IMR-90 (cell line): ENCODE data around the gene FAU. TPM values are rescaled to one million over a fixed set of nuclear protein-coding genes. Genes with fewer than 3 reads are reported as not detected.

Source experiments
- ATAC-seq: fragments of 200-7000 bp; cut with Tn5 transposase; 2 replicates; pipeline ENCODE4 v1.9.1; 2020; ENCODE audit warnings: low read depth, mild to moderate bottlenecking, moderate library complexity
- BruUV-seq: library from RNA; stranded (reverse); fragments of 400-500 nt; replicated peaks from 2 replicates; lab custom pipeline; 2021; lab: Mats Ljungman, UMichigan
- CTCF ChIA-PET: fragments of 300-600 bp; formaldehyde crosslinking; extraction: SDS; loops from one replicate; lab custom pipeline; 2021; ENCODE audit warnings: antibody characterized with exemption; lab: Yijun Ruan, JAX
- POLR2A ChIA-PET: fragments of 300-600 bp; sonication (Branson Sonifier 250); formaldehyde crosslinking; loops from one replicate; lab custom pipeline; 2022; ENCODE audit warnings: antibody characterized with exemption; ENCODE audit not compliant: unreplicated experiment; lab: Charles Lee
- DNase-seq: peaks from one replicate; pipeline ENCODE4 v3.0.0; 2013
- H2AFZ ChIP-seq: replicated peaks from 2 replicates; pipeline ENCODE3; 2013; ENCODE audit warnings: low read length, mild to moderate bottlenecking; ENCODE audit not compliant: poor library complexity
- H2AK5ac ChIP-seq: 2 replicates; pipeline ENCODE4 v1.6.1; 2013; ENCODE audit warnings: low read depth, low read length, inconsistent platforms
- H2AK9ac ChIP-seq: replicated peaks from 2 replicates; pipeline ENCODE3; 2013; ENCODE audit warnings: mild to moderate bottlenecking, low read depth, low read length, moderate library complexity; ENCODE audit not compliant: poor library complexity
- H2BK120ac ChIP-seq: 2 replicates; pipeline ENCODE4 v1.6.1; 2013; ENCODE audit warnings: low read depth, low read length, inconsistent platforms
- H2BK15ac ChIP-seq: 3 replicates; pipeline ENCODE4 v1.6.1; 2013; ENCODE audit warnings: low read depth, low read length, inconsistent platforms
- H2BK20ac ChIP-seq: 2 replicates; pipeline ENCODE4 v1.6.1; 2013; ENCODE audit warnings: low read depth, mild to moderate bottlenecking, inconsistent platforms, low read length, moderate library complexity
- H2BK5ac ChIP-seq: 2 replicates; pipeline ENCODE4 v1.6.1; 2013; ENCODE audit warnings: mild to moderate bottlenecking, low read depth, low read length, inconsistent platforms; ENCODE audit not compliant: poor library complexity, severe bottlenecking
- H3K14ac ChIP-seq: replicated peaks from 2 replicates; pipeline ENCODE4 v1.6.1; 2013; ENCODE audit warnings: low read depth, low read length, inconsistent platforms
- H3K18ac ChIP-seq: 2 replicates; pipeline ENCODE4 v1.6.1; 2013; ENCODE audit warnings: low read depth, low read length, control low read depth
- H3K23ac ChIP-seq: 2 replicates; pipeline ENCODE4 v1.6.1; 2013; ENCODE audit warnings: low read depth, low read length, inconsistent platforms
- H3K27ac ChIP-seq: 2 replicates; pipeline ENCODE4 v1.5.1; 2013; ENCODE audit warnings: mild to moderate bottlenecking, control low read depth, low read length; ENCODE audit not compliant: insufficient read depth
- H3K27me3 ChIP-seq: 2 replicates; pipeline ENCODE4 v1.6.1; 2013; ENCODE audit warnings: low read length; ENCODE audit not compliant: control insufficient read depth, insufficient read depth
- H3K36me3 ChIP-seq: 2 replicates; pipeline ENCODE4 v1.6.1; 2013; ENCODE audit warnings: low read length, mixed read lengths; ENCODE audit not compliant: control insufficient read depth, insufficient read depth
- H3K4ac ChIP-seq: 2 replicates; pipeline ENCODE4 v1.6.1; 2013; ENCODE audit warnings: low read depth, low read length, inconsistent platforms
- H3K4me1 ChIP-seq: 2 replicates; pipeline ENCODE4 v1.6.1; 2013; ENCODE audit warnings: low read length, mixed read lengths; ENCODE audit not compliant: control insufficient read depth, insufficient read depth
- H3K4me2 ChIP-seq: 2 replicates; pipeline ENCODE4 v1.6.1; 2013; ENCODE audit warnings: low read depth, mild to moderate bottlenecking, control low read depth, low read length, moderate library complexity
- H3K4me3 ChIP-seq: 2 replicates; pipeline ENCODE4 v1.5.1; 2013; ENCODE audit warnings: low read depth, mild to moderate bottlenecking, control low read depth, low read length, moderate library complexity; ENCODE audit not compliant: insufficient read depth
- H3K56ac ChIP-seq: 2 replicates; pipeline ENCODE4 v1.6.1; 2013; ENCODE audit warnings: low read length, inconsistent platforms; ENCODE audit not compliant: insufficient read depth; ENCODE audit errors: extremely low read depth
- H3K79me1 ChIP-seq, 2 experiments: 2 replicates each; pipeline ENCODE4 v1.6.1; 2013; ENCODE audit warnings: low read length in 2 of 2, inconsistent platforms in 1 of 2, low read depth in 1 of 2
- H3K9ac ChIP-seq: 2 replicates; pipeline ENCODE4 v1.6.1; 2013; ENCODE audit warnings: low read depth, low read length, control low read depth
- H3K9me1 ChIP-seq: 2 replicates; pipeline ENCODE4 v1.6.1; 2013; ENCODE audit warnings: low read length, inconsistent platforms; ENCODE audit not compliant: insufficient read depth
- H3K9me3 ChIP-seq: 2 replicates; pipeline ENCODE4 v1.6.1; 2013; ENCODE audit warnings: low read length; ENCODE audit not compliant: control insufficient read depth, insufficient read depth
- H4K20me1 ChIP-seq: 2 replicates; pipeline ENCODE4 v1.6.1; 2013; ENCODE audit warnings: low read length, inconsistent platforms; ENCODE audit not compliant: insufficient read depth
- H4K5ac ChIP-seq: 2 replicates; pipeline ENCODE4 v1.6.1; 2013; ENCODE audit warnings: mild to moderate bottlenecking, low read depth, low read length, control low read depth
- H4K8ac ChIP-seq, 2 experiments: 2 replicates each; pipeline ENCODE4 v1.6.1; 2013; ENCODE audit warnings: low read depth in 2 of 2, low read length in 2 of 2, control low read depth in 1 of 2, inconsistent platforms in 1 of 2
- H4K91ac ChIP-seq: 2 replicates; pipeline ENCODE4 v1.6.1; 2013; ENCODE audit warnings: low read depth, low read length, inconsistent platforms; ENCODE audit not compliant: insufficient read depth
- BHLHE40 ChIP-seq: fragments of 150-350 bp; IDR thresholded peaks from 2 replicates; pipeline ENCODE4 v1.6.1; 2016; ENCODE audit warnings: mild to moderate bottlenecking, low read depth, low read length
- CHD1 ChIP-seq: IDR thresholded peaks from 2 replicates; pipeline ENCODE4 v1.6.1; 2012; ENCODE audit warnings: low read depth, low read length, improper control_type of control experiment
- FOS ChIP-seq: fragments of 150-350 bp; IDR thresholded peaks from 2 replicates; pipeline ENCODE4 v1.6.1; 2016; ENCODE audit warnings: low read depth, low read length
- MXI1 ChIP-seq: IDR thresholded peaks from 2 replicates; pipeline ENCODE4 v1.6.1; 2012; ENCODE audit warnings: low read depth, mild to moderate bottlenecking, low read length, moderate library complexity, borderline replicate concordance
- NFE2L2 ChIP-seq: fragments of 150-350 bp; IDR thresholded peaks from 2 replicates; pipeline ENCODE4 v1.6.1; 2016; ENCODE audit warnings: low read depth, mild to moderate bottlenecking, low read length
- RAD21 ChIP-seq: IDR thresholded peaks from 2 replicates; pipeline ENCODE4 v1.6.1; 2012; ENCODE audit warnings: low read length, improper control_type of control experiment
- RCOR1 ChIP-seq: IDR thresholded peaks from 2 replicates; pipeline ENCODE4 v1.6.1; 2012; ENCODE audit warnings: mild to moderate bottlenecking, low read length, improper control_type of control experiment; ENCODE audit not compliant: insufficient replicate concordance
- USF2 ChIP-seq: fragments of 150-350 bp; IDR thresholded peaks from 2 replicates; pipeline ENCODE4 v1.6.1; 2017; ENCODE audit warnings: mild to moderate bottlenecking, antibody characterized with exemption, low read length, low read depth
- WGBS, 2 experiments: methylation state at CpG; one replicate each; pipeline versions ENCODE4 v1.1.5 to v1.1.7; 2013; ENCODE audit warnings: missing lambda C conversion rate in 2 of 2; ENCODE audit not compliant: insufficient read length in 1 of 2; ENCODE audit errors: extremely low coverage in 2 of 2; 5-methylcytosine and 5-hydroxymethylcytosine counted together
- dilution Hi-C: fragments of 300-500 bp; cut with HindIII; formaldehyde crosslinking; loops from one replicate; pipeline ENCODE4 v1.14.3; 2018; ENCODE audit warnings: low sequenced_read_pairs; ENCODE audit not compliant: unreplicated experiment
- in situ Hi-C: fragments of 300-500 bp; cut with MboI; formaldehyde crosslinking; loops from 3 replicates; pipeline ENCODE4 v1.14.3; 2019; ENCODE audit warnings: low sequenced_read_pairs, inconsistent platforms, mixed read lengths
- intact Hi-C: fragments of 100-400 bp; cut with micrococcal nuclease; formaldehyde crosslinking; loops from 2 replicates; pipeline ENCODE4 v1.10.0; 2022
- polyA plus RNA-seq, 3 experiments: library from polyadenylated mRNA; depleted of rRNA; stranded (reverse); fragments of >200 nt; gene quantifications; 2 replicates each; pipeline ENCODE4 v1.2.3, GENCODE V29; 2012; ENCODE audit warnings: low replicate concordance in 1 of 3
- total RNA-seq: library from RNA; depleted of rRNA; stranded (reverse); fragments of >200 nt; gene quantifications from 2 replicates; pipeline ENCODE4 v1.2.3, GENCODE V29; 2012

The FAU gene
- total and polyA plus RNA-seq, 2 of the 4 experiments (the other 2 are of a cell fraction), result 189 to 652 TPM

- peak overlapping the region; percentile 41 for H3K4me3 ChIP-seq
- H3K18ac ChIP-seq, result no peak overlapping the region
- no peak overlapping the region for H4K91ac ChIP-seq
- CTCF ChIA-PET, result interaction anchor here (3.9 kb wide), 1 partner anchor 15 kb away, joined by 15 read pairs; the partner anchor contains the start of gene TM7SF2
- no peak overlapping the region for H3K4ac ChIP-seq
- 0 out of 2 replicates have a peak, but pooled peaks cover 2% of the 10 kb centered on the region for H3K36me3 ChIP-seq
- no peak overlapping the region for H3K27ac ChIP-seq
- H3K27me3 ChIP-seq, result no peaks in the 10 kb centered on the region
- peaks cover 3% of the 10 kb centered on the region; the same call in 1 of the 2 replicates for H4K20me1 ChIP-seq
- POLR2A ChIA-PET, result interaction anchor here (0.8 kb wide), 1 partner anchor 11 kb away, joined by 4 read pairs; no protein-coding TSS in a partner anchor
- no peak overlapping the region for H4K5ac ChIP-seq
- TF ChIP-seq MXI1, result no peak
- TF ChIP-seq NFE2L2, result no peak
- TF ChIP-seq CHD1, result no peak
- TF ChIP-seq FOS, result no peak
- no peak for TF ChIP-seq RAD21
- TF ChIP-seq RCOR1, result no peak
- TF ChIP-seq USF2, result no peak
- TF ChIP-seq BHLHE40, result no peak
- H3K9me1 ChIP-seq, result peaks cover 7% of the 10 kb centered on the region; the same call in 1 of the 2 replicates
- no peak overlapping the region for H3K56ac ChIP-seq
- H2AFZ ChIP-seq, result no peak overlapping the region
- H3K9ac ChIP-seq, result no peak overlapping the region
- H2AK5ac ChIP-seq, result no peak overlapping the region
- H4K8ac ChIP-seq, result no peak overlapping the region; a peak in 1 of 4 replicates
- H2BK20ac ChIP-seq, result no peak overlapping the region
- no CpG with 5 or more reads among the region's 8 CpGs for WGBS, 2 experiments
- no peak overlapping the region for H2BK120ac ChIP-seq
- in situ Hi-C loops (no loop called here), dilution Hi-C loops (no loop called here), intact Hi-C loops (loop anchor here (1.0 to 5.0 kb wide), 2 partner anchors 13 to 180 kb away; partner anchors contain the start of genes ATG2A, CDCA5 and ZFPL1)
- no peak overlapping the region for H3K23ac ChIP-seq
- no peak overlapping the region for H2BK5ac ChIP-seq
- DNase-seq (no peak), ATAC-seq (no peak)
- no peak overlapping the region for H2AK9ac ChIP-seq
- BruUV-seq, result no TSS peak
- H2BK15ac ChIP-seq, result no peak overlapping the region
- peaks cover 10 to 29% of the 10 kb centered on the region in 2 experiments for H3K79me1 ChIP-seq
- H3K9me3 ChIP-seq, result no peaks in the 10 kb centered on the region
- H3K4me1 ChIP-seq, result no peaks in the 10 kb centered on the region
- H3K14ac ChIP-seq, result no peak overlapping the region
- peak overlapping the region; percentile 32; the same call in 1 of the 2 replicates for H3K4me2 ChIP-seq
Observed at GRCh38 chr11:65096926-65097325, 25.0 kb downstream of the FAU start.
